Caco-2 (cell line): ENCODE results near the gene CEP164. TPM values are rescaled to one million over a fixed set of nuclear protein-coding genes. Genes with fewer than 3 reads are reported as not detected.

Source experiments
- BruUV-seq: library from RNA; stranded (reverse); fragments of 400-500 nt; replicated peaks from 2 replicates; lab custom pipeline; 2021; lab: Mats Ljungman, UMichigan
- CTCF ChIA-PET: fragments of 300-600 bp; sonication (Branson Sonifier 250); formaldehyde crosslinking; loops from one replicate; lab custom pipeline; 2022; ENCODE audit warnings: antibody characterized with exemption; lab: Charles Lee
- POLR2A ChIA-PET: fragments of 300-600 bp; sonication (Branson Sonifier 250); formaldehyde crosslinking; loops from one replicate; lab custom pipeline; 2022; ENCODE audit warnings: antibody characterized with exemption; lab: Charles Lee
- DNase-seq, 2 experiments: peaks; one replicate each; pipeline versions ENCODE4 v3.0.0 to v3.0.0-alpha.2; 2020 to 2022
- H3K27me3 ChIP-seq: replicated peaks from 2 replicates; pipeline ENCODE4 v1.6.0; 2011; ENCODE audit warnings: low read length; ENCODE audit not compliant: control insufficient read depth, insufficient read depth
- H3K36me3 ChIP-seq: 2 replicates; pipeline ENCODE4 v1.5.1; 2011; ENCODE audit warnings: low read length; ENCODE audit not compliant: control insufficient read depth, insufficient read depth
- H3K4me1 ChIP-seq: fragments of 250-450 bp; sonication (Bioruptor Pico); 2 replicates; pipeline ENCODE4 v1.5.1; 2020; ENCODE audit warnings: mild to moderate bottlenecking
- H3K4me3 ChIP-seq: 2 replicates; pipeline ENCODE4 v1.5.1; 2011; ENCODE audit warnings: low read depth, mild to moderate bottlenecking, control low read depth, low read length
- H3K9me3 ChIP-seq: fragments of 250-450 bp; sonication (Bioruptor Pico); 2 replicates; pipeline ENCODE4 v1.5.1; 2020; ENCODE audit warnings: mild to moderate bottlenecking, moderate library complexity
- H3K27ac Mint-ChIP-seq: one replicate; pipeline ENCODE4 v1.8.0; 2022; ENCODE audit warnings: mixed read lengths; ENCODE audit not compliant: unreplicated experiment
- H3K27me3 Mint-ChIP-seq: one replicate; pipeline ENCODE4 v1.8.0; 2022; ENCODE audit warnings: mixed read lengths; ENCODE audit not compliant: insufficient read depth, unreplicated experiment
- H3K36me3 Mint-ChIP-seq: one replicate; pipeline ENCODE4 v1.8.0; 2022; ENCODE audit warnings: mild to moderate bottlenecking, mixed read lengths; ENCODE audit not compliant: insufficient read depth, unreplicated experiment
- H3K4me1 Mint-ChIP-seq: one replicate; pipeline ENCODE4 v1.8.0; 2022; ENCODE audit warnings: low read depth, mixed read lengths; ENCODE audit not compliant: unreplicated experiment
- H3K4me3 Mint-ChIP-seq: one replicate; pipeline ENCODE4 v1.8.0; 2022; ENCODE audit warnings: mild to moderate bottlenecking, moderate library complexity, mixed read lengths; ENCODE audit not compliant: unreplicated experiment
- H3K9me3 Mint-ChIP-seq: one replicate; pipeline ENCODE4 v1.8.0; 2022; ENCODE audit warnings: mixed read lengths; ENCODE audit not compliant: unreplicated experiment
- intact Hi-C: fragments of 100-400 bp; cut with micrococcal nuclease; formaldehyde crosslinking; loops from one replicate; pipeline ENCODE4 v1.10.0; 2022; ENCODE audit not compliant: unreplicated experiment
- total RNA-seq: library from RNA; stranded (reverse); gene quantifications from 2 replicates; pipeline ENCODE4 v1.2.3, GENCODE V29; 2022
- TF ChIP-seq, protein P1 (sequence below), 2 experiments: fragments of 200-600 bp in 1 of 2; IDR thresholded peaks; 1 replicate in 1 of 2; 2 replicates in 1 of 2; pipeline versions ENCODE4 v1.5.1 to v1.8.0; 2011 to 2022; ENCODE audit warnings: antibody characterized with exemption in 1 of 2, control low read depth in 1 of 2, inconsistent platforms in 1 of 2, low read depth in 1 of 2, low read length in 1 of 2, mild to moderate bottlenecking in 1 of 2, moderate library complexity in 1 of 2; ENCODE audit not compliant: insufficient read depth in 1 of 2, severe bottlenecking in 1 of 2, unreplicated experiment in 1 of 2

CEP164 gene
- total RNA-seq, 1 experiment from 2014 or later, result 48.9 TPM

DNA sequence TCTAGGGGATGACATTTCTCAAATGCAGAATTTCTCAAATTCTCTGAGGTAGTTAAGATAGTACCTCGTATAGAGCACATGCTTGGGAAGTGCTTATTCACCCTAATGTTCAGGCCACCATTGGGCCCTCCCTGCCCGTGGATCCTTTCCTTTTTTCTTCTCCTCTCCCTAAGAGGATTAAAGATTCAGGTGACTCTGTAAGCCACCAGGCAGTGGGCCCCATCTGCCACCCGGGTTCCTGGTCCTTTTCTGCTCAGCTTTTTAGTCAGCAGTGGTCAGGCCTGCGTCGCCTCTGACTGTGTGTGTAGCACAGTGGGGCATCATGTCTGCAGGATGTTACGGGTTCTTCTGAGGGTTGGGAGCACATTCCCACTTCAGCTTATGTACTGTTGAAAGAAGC is 7.2 kb downstream of the CEP164 start:
- TF ChIP-seq, protein P1, sequence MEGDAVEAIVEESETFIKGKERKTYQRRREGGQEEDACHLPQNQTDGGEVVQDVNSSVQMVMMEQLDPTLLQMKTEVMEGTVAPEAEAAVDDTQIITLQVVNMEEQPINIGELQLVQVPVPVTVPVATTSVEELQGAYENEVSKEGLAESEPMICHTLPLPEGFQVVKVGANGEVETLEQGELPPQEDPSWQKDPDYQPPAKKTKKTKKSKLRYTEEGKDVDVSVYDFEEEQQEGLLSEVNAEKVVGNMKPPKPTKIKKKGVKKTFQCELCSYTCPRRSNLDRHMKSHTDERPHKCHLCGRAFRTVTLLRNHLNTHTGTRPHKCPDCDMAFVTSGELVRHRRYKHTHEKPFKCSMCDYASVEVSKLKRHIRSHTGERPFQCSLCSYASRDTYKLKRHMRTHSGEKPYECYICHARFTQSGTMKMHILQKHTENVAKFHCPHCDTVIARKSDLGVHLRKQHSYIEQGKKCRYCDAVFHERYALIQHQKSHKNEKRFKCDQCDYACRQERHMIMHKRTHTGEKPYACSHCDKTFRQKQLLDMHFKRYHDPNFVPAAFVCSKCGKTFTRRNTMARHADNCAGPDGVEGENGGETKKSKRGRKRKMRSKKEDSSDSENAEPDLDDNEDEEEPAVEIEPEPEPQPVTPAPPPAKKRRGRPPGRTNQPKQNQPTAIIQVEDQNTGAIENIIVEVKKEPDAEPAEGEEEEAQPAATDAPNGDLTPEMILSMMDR (IDR thresholded peaks at IDR 0.05; ENCODE audit: insufficient read depth in 1 of 2, low read depth in 1 of 2, low read length in 1 of 2, severe bottlenecking in 1 of 2, unreplicated experiment in 1 of 2), result no peak
- H3K36me3 ChIP-seq, result no peaks in the 10 kb centered on the region
- no peak for DNase-seq
- H3K9me3 Mint-ChIP-seq, result no peaks in the 10 kb centered on the region
- no TSS peak for BruUV-seq
- H3K4me1 ChIP-seq, result no peaks in the 10 kb centered on the region
- CTCF ChIA-PET, result no interaction called here
- POLR2A ChIA-PET, result no interaction called here
- H3K27me3 Mint-ChIP-seq, result no peaks in the 10 kb centered on the region
- peaks cover under 1% of the 10 kb centered on the region for H3K36me3 Mint-ChIP-seq
- intact Hi-C loops, result no loop called here
- H3K27me3 ChIP-seq, result no peaks in the 10 kb centered on the region
- no peak overlapping the region for H3K4me3 ChIP-seq
- H3K27ac Mint-ChIP-seq, result no peak overlapping the region
- H3K9me3 ChIP-seq, result no peaks in the 10 kb centered on the region
- no peak overlapping the region for H3K4me3 Mint-ChIP-seq
- peaks cover 4% of the 10 kb centered on the region for H3K4me1 Mint-ChIP-seq

DNA sequence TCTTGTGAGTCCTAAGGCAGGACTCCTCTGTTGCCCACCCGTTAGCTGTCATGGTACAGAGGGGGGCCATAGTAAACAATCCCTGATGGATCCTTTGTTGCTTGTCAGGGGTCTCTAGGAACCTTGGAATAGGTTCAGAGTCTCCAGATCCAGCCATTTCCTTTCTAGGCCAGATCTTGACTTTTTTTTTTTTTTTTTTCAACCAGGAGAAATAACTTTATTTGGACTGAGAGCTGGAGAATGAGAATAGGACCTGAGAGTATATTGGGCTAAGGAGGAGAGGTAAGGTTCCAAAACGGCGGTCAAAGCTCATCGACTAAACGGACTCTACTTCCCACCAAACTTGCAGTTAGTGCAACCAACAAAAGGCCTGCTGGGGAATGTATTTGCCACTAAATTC is 7.7 kb downstream of the CEP164 start:
- TF ChIP-seq, protein P1 (IDR thresholded peaks at IDR 0.05; ENCODE audit: insufficient read depth in 1 of 2, low read depth in 1 of 2, low read length in 1 of 2, severe bottlenecking in 1 of 2, unreplicated experiment in 1 of 2), result no peak
- intact Hi-C loops, result no loop called here
- Mint-ChIP-seq H3K9me3 (no peaks in the 10 kb centered on the region), H3K27me3 (no peaks in the 10 kb centered on the region), H3K4me3 (no peak overlapping the region), H3K4me1 (no peaks in the 10 kb centered on the region), H3K27ac (no peak overlapping the region), H3K36me3 (peaks cover 6% of the 10 kb centered on the region)
- H3K9me3 ChIP-seq, result no peaks in the 10 kb centered on the region
- ChIA-PET POLR2A (interaction anchor here (0.6 to 0.7 kb wide), 2 partner anchors 8 to 9 kb away, joined by 7 to 13 read pairs; partner anchors contain the start of gene CEP164), CTCF (interaction anchor here (0.6 to 0.7 kb wide), 2 partner anchors 25 to 144 kb away, joined by 3 to 4 read pairs; no protein-coding TSS in a partner anchor)
- no peaks in the 10 kb centered on the region for H3K27me3 ChIP-seq
- BruUV-seq, result no TSS peak
- no peaks in the 10 kb centered on the region for H3K4me1 ChIP-seq
- no peak overlapping the region for H3K4me3 ChIP-seq
- no peak for DNase-seq
- H3K36me3 ChIP-seq, result no peaks in the 10 kb centered on the region

DNA sequence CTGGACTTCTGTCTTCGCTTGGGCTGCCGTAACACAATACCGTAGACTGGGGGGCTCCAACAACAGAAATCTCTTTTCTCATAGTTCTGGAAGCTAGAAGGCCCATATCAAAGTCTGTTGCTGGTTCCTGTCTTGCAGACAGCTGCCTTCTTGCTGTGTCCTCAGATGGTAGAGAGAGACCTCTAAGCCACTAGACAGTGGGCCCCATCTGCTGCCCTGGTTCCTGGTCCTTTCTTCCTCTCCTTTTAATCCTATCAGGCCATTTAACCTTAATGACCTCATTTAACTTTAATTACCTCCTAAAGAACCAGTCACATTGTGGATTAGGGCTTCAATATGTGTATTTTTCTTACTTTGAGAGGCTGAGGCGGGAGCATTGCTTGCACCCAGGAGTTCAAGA is 9.4 kb downstream of the CEP164 start:
- Histone ChIP-seq H3K36me3 (no peaks in the 10 kb centered on the region), H3K4me3 (no peak overlapping the region), H3K4me1 (no peaks in the 10 kb centered on the region), H3K27me3 (no peaks in the 10 kb centered on the region), H3K9me3 (no peaks in the 10 kb centered on the region)
- intact Hi-C loops, result no loop called here
- Mint-ChIP-seq H3K9me3 (no peaks in the 10 kb centered on the region), H3K36me3 (peaks cover 8% of the 10 kb centered on the region), H3K27me3 (no peaks in the 10 kb centered on the region), H3K27ac (no peak overlapping the region), H3K4me1 (no peaks in the 10 kb centered on the region), H3K4me3 (no peak overlapping the region)
- POLR2A ChIA-PET, result interaction anchor here (0.7 kb wide), 1 partner anchor 75 kb away, joined by 4 read pairs; no protein-coding TSS in a partner anchor
- no TSS peak for BruUV-seq
- TF ChIP-seq, protein P1 (IDR thresholded peaks at IDR 0.05; ENCODE audit: insufficient read depth in 1 of 2, low read depth in 1 of 2, low read length in 1 of 2, severe bottlenecking in 1 of 2, unreplicated experiment in 1 of 2), result no peak
- no peak for DNase-seq
- CTCF ChIA-PET, result no interaction called here
